GM19452 (cell line): ENCODE measurements around the gene SLC6A19.
"Not testable (repeated sequence)": the region's sequence is repeated elsewhere in the genome, so short reads cannot be mapped to it uniquely, and the experiment has no call there.

Experiments
- ATAC-seq: cut with Tn5 transposase; IDR thresholded peaks from one replicate; pipeline ENCODE4 v1.9.1; 2021; ENCODE audit not compliant: unreplicated experiment

Gene SLC6A19

GRCh38 chr5:1220351-1220750 lies 19.0 kb downstream of the SLC6A19 start:
- ATAC-seq, result no peak

DNA sequence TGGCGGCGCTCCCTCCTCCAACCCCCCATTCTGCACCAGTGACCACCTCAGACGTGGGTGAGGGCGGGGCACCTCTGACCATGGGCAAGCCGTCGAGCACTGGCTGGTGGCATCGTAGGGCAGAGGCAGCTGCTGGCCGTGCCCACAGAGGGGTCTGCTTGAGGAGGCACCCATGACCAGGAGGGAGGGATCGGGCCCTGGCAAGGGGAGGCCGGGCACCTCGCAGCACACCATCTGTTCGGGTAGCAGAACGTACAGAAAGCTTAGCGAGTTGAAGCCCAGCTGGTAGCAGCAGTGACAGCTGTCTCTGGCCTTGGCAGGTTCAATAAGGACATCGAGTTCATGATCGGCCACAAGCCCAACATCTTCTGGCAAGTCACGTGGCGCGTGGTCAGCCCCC lies 19.4 kb downstream of the SLC6A19 start:
- ATAC-seq, result no peak

GRCh38 chr5:1221721-1222120 lies 20.3 kb downstream of the SLC6A19 start:
- ATAC-seq, result no peak

DNA sequence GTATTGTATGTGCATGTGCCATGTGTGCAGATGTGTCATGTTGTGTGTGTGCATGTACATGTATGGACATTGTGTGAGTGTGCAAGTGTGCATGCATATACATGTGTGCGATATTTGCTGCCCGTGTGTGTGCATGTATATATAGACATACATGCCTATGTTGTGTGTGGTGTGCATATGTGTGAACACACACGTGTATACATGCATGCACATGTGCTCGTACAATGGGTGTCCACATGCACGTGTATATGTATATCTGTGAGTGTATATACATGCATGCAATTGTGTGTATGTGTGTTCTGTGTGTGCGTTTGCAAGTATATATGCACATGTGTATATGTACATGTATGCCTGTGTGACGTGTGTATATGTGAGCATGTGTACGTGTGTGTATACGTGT lies 20.8 kb downstream of the SLC6A19 start:
- no peak for ATAC-seq

- ATAC-seq, result no peak
Observed at GRCh38 chr5:1222621-1223277, 21.4 kb downstream of the SLC6A19 start.

DNA sequence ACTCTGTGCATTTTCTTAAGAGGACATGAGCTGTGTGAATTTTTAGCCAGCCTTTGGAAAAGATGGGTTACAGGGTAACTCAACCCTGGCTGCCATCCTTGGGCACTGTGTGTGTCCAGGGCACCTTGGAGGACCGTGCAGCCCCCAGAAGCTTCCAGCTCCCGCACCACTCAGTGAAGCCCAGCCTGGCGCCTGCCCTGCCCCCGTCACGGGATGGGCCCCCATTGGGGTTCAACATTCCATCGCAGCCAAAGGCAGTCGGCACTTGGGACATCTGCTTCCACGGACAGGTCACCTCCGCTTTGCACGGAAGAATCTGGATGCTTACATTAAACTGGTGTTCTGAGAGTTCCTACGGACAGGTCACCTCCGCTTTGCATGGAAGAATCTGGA lies 21.9 kb downstream of the SLC6A19 start:
- ATAC-seq, result no peak

- no peak for ATAC-seq
Observed at GRCh38 chr5:1224631-1225030, 23.2 kb downstream of the SLC6A19 start.

- ATAC-seq, result no peak
Observed at GRCh38 chr5:1225081-1225480, 23.7 kb downstream of the SLC6A19 start, which contains the start of gene SLC6A18. SLC6A18 (plus strand) TSS chr5:1225381; CDS start chr5:1225478, 97 bp downstream.

GRCh38 chr5:1226231-1226630 lies 24.8 kb downstream of the SLC6A19 start:
- no peak for ATAC-seq

DNA sequence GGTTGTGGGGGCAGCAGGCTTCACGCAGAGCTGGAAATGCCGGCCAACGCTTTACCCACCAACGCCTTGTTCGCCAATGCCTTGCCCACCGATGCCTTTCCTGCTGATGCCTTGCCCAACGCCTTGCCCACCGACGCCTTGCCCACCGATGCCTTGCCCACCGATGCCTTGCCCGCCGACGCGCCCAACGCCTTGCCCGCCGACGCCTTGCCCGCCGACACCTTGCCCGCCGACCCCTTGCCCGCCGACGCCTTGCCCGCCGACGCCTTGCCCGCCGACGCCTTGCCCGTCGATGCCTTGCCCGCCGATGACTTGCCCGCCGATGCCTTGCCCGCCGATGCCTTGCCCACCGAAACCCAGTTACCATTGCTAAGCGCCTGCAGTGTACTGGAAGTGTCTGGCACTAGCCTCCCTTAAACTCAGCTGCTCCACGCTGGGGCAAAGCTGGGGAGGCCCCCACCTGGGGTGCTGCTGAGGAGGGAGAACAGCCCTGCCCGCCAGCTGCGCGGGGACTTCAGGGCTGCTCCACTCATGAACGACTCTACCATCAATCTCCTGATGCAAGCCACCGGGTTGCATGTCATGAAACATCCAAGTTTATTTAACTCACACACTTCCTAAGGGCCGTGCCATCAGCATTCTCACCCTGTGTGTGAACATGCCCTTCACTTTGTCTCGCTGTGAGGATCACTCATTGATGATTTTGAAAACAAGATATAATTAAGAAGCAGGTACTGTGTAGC lies 25.6 kb downstream of the SLC6A19 start:
- no peak for ATAC-seq

GRCh38 chr5:1227667-1228066 lies 26.3 kb downstream of the SLC6A19 start:
- no peak for ATAC-seq

DNA sequence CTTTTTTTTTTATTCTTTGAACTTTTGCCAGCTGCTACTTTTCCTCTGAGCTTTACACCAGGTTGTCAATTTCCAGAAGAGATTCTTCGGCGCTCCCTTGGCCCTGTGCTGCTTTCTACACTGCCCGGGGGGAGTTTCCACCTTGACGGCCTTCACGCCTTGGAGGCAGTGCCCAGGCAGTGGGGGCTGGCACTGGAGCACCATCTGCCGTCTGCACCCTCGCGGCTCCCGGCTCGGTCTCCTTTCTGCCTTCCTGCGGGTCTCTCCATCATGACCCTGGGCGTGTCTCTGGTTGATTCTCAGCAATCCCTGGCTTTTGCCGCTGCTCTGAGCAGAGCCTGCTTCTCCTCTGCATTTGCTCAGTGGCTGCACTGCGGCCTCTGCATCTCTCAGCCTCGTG lies 26.7 kb downstream of the SLC6A19 start:
- ATAC-seq, result no peak

DNA sequence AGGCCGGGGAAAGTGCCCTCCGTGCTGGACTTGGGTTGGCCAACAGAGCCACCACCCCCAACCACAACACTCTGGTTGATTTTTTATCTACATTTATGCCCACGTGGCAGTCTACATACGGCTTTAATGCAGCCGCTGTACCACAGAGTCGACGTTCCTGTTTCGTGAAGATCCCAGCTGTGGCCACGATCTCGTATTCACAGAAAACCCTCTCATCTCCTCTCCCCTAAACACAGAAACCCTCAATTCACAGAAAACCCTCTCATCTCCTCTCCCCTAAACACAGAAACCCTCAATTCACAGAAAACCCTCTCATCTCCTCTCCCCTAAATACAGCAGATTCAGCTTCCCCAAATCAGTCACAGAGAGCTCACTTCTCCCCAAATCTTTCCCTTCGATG lies 27.6 kb downstream of the SLC6A19 start:
- not testable (repeated sequence) for ATAC-seq

DNA sequence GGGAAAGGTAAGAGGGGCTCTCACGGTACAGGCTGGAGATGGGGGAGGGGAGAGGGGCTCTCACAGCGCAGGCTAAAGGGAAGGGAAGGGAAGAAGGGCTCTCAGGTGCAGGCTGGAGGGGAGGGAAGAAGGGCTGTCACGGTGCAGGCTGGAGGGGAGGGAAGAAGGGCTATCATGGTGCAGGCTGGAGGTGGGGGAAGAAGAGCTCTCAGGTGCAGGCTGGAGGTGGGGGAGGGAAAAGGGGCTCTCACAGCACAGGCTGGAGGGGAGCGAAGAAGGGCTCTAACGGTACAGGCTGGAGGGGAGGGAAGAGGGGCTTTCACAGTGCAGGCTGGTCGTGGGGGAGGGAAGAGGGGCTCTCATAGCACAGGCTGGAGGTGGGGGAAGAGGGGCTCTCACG lies 28.4 kb downstream of the SLC6A19 start:
- no peak for ATAC-seq

DNA sequence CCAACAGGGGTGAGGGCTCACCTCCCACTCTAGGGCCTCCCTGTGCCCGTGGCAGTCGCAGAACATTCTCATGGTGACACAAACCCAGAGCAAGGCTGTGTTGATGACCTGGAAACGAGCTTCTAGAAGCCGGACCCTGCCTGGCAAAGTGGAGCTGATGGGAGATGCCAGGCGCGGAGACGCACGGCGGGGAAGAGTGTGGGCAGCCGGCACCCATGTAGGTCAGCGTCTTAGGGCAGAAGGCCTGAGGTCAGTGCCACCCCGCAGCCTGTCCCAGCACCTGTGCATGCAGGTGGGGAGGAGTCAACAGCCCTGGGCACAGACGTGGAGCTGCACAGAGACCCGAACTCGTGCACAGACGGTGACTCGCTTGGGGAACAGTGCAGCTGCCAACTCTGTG lies 29.2 kb downstream of the SLC6A19 start:
- no peak for ATAC-seq

GRCh38 chr5:1231354-1231905 lies 30.0 kb downstream of the SLC6A19 start:
- no peak for ATAC-seq

- ATAC-seq, result no peak
Observed at GRCh38 chr5:1232780-1233179, 31.4 kb downstream of the SLC6A19 start.

- no peak for ATAC-seq
Observed at GRCh38 chr5:1235379-1235778, 34.0 kb downstream of the SLC6A19 start.

GRCh38 chr5:1235838-1236237 lies 34.4 kb downstream of the SLC6A19 start:
- no peak for ATAC-seq

GRCh38 chr5:1239505-1240251 lies 38.3 kb downstream of the SLC6A19 start:
- ATAC-seq, result no peak

GRCh38 chr5:1240496-1241260 lies 39.3 kb downstream of the SLC6A19 start:
- no peak for ATAC-seq
